Measurements from ENCODE around the gene AGR2. TPM values are rescaled to one million over a fixed set of nuclear protein-coding genes. Genes with fewer than 3 reads are reported as not detected.

The AGR2 gene
- total and polyA plus RNA-seq, 2 experiments from 2014 or later, result 0.38 TPM; not detected in 1

DNA sequence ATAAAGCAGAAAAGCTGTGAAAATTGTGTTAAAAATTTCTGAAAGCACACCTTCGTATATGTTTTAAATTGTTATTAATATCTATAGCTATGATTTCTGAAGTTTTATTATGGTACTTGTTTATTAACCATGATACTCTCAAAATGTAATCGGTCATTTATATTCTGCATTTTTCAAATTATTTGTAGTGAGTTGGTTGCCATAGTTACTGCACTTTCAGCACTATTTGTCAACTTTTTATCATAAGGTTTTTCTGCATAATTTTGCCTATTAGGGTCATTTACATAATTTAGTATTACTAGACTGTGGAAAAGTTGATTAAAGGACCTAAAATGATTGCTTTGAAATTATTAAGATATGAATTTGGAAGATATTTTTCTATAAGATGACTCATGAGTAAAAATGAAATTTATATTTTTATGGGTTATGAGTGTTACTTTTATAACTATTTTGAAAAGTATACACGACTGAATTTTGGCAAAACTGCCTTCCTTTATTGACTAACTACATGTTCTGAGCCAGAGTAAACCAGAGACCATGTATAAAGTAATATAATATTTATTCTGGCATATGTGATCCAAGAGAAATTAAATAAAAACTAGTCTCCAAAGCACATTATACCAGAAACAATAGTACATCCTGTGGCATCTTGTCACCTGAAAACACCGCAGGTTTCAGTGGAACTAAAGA is 7.9 kb upstream of the AGR2 start:
- H3K4me3 ChIP-seq, result no peak overlapping the region
- no peaks in the 10 kb centered on the region for H3K27me3 ChIP-seq
- H3K4me1 ChIP-seq (ENCODE audit: low read depth), result no peaks in the 10 kb centered on the region
- TF ChIP-seq, protein P1, sequence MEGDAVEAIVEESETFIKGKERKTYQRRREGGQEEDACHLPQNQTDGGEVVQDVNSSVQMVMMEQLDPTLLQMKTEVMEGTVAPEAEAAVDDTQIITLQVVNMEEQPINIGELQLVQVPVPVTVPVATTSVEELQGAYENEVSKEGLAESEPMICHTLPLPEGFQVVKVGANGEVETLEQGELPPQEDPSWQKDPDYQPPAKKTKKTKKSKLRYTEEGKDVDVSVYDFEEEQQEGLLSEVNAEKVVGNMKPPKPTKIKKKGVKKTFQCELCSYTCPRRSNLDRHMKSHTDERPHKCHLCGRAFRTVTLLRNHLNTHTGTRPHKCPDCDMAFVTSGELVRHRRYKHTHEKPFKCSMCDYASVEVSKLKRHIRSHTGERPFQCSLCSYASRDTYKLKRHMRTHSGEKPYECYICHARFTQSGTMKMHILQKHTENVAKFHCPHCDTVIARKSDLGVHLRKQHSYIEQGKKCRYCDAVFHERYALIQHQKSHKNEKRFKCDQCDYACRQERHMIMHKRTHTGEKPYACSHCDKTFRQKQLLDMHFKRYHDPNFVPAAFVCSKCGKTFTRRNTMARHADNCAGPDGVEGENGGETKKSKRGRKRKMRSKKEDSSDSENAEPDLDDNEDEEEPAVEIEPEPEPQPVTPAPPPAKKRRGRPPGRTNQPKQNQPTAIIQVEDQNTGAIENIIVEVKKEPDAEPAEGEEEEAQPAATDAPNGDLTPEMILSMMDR (IDR thresholded peaks at IDR 0.05; ENCODE audit: low read depth, low read length), result no peak
- H3K9me3 ChIP-seq (ENCODE audit: low read depth), result no peaks in the 10 kb centered on the region
- no peak overlapping the region for H3K27ac ChIP-seq
- no peaks in the 10 kb centered on the region for H3K36me3 ChIP-seq
- DNase-seq (ENCODE audit: low read depth in 1 of 2, low spot score in 1 of 2), result no peak

DNA sequence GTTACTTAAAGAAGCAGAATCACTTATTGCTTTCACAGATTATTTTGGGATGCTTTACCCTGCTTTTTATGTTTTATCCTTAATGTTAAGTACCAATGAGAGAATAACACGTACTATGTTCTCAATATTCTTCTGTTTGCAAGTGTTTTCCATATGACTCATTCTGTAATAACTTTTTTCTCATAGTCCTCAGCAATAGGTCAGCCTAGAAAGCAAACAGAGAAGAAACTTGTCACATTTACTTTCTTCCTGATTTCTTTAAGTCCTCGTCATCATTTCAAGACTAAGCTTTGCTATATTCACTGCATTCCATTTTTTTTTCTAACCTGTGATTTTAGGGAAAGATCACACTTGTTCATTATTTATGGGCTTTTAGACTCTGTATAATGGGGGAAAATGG is 6.8 kb upstream of the AGR2 start:
- Histone ChIP-seq H3K36me3 (no peaks in the 10 kb centered on the region), H3K9me3 (ENCODE audit: low read depth) (no peaks in the 10 kb centered on the region), H3K4me1 (ENCODE audit: low read depth) (no peaks in the 10 kb centered on the region), H3K4me3 (no peak overlapping the region), H3K27me3 (no peaks in the 10 kb centered on the region), H3K27ac (no peak overlapping the region)
- no peak for DNase-seq (ENCODE audit: low read depth in 1 of 2, low spot score in 1 of 2)
- TF ChIP-seq, protein P1 (IDR thresholded peaks at IDR 0.05; ENCODE audit: low read depth, low read length), result no peak

- Histone ChIP-seq H3K9me3 (ENCODE audit: low read depth) (no peaks in the 10 kb centered on the region), H3K4me1 (ENCODE audit: low read depth) (no peaks in the 10 kb centered on the region), H3K36me3 (no peaks in the 10 kb centered on the region), H3K27me3 (no peaks in the 10 kb centered on the region), H3K27ac (no peak overlapping the region), H3K4me3 (no peak overlapping the region)
- TF ChIP-seq, protein P1 (IDR thresholded peaks at IDR 0.05; ENCODE audit: low read depth, low read length), result no peak
- no peak for DNase-seq (ENCODE audit: low read depth in 1 of 2, low spot score in 1 of 2)
These were observed 5.8 kb upstream of the AGR2 start for GRCh38 chr7:16810573-16810972.

DNA sequence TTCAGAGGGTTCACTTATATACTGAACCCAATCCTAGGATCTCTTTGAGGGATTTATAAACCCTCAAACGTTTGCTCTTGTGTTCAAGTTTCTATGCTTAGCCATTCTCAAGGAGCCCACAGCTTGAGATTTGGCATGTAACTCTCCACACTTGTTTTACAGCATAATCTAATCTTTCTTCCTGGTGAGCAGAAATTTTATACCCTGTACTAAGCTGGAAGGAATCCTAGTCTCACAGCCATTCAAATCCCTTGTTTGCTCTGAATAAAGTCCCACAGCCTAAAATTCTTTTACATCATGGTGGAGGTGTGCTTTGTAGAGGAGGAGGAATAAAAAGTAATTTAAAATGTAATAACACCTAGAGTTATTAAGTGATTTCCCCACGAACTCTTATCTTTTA is 5.3 kb upstream of the AGR2 start:
- H3K27ac ChIP-seq, result no peak overlapping the region
- H3K4me1 ChIP-seq (ENCODE audit: low read depth), result no peaks in the 10 kb centered on the region
- TF ChIP-seq, protein P1 (IDR thresholded peaks at IDR 0.05; ENCODE audit: low read depth, low read length), result no peak
- H3K27me3 ChIP-seq, result no peaks in the 10 kb centered on the region
- no peak overlapping the region for H3K4me3 ChIP-seq
- DNase-seq (ENCODE audit: low read depth in 1 of 2, low spot score in 1 of 2), result no peak
- no peaks in the 10 kb centered on the region for H3K9me3 ChIP-seq (ENCODE audit: low read depth)
- no peaks in the 10 kb centered on the region for H3K36me3 ChIP-seq

- Histone ChIP-seq H3K9me3 (ENCODE audit: low read depth) (no peaks in the 10 kb centered on the region), H3K27me3 (no peaks in the 10 kb centered on the region), H3K4me1 (ENCODE audit: low read depth) (no peaks in the 10 kb centered on the region), H3K4me3 (no peak overlapping the region), H3K36me3 (no peaks in the 10 kb centered on the region), H3K27ac (no peak overlapping the region)
- no peak for DNase-seq (ENCODE audit: low read depth in 1 of 2, low spot score in 1 of 2)
- TF ChIP-seq, protein P1 (IDR thresholded peaks at IDR 0.05; ENCODE audit: low read depth, low read length), result no peak
These were observed 642 bp upstream of the AGR2 start for GRCh38 chr7:16805441-16805840.
